GM19372 (cell line): ENCODE measurements around the gene OLFML2A.

Experiments used
- ATAC-seq: cut with Tn5 transposase; IDR thresholded peaks from one replicate; pipeline ENCODE4 v1.9.1; 2021; ENCODE audit warnings: mild to moderate bottlenecking, low read depth, moderate library complexity; ENCODE audit not compliant: unreplicated experiment

Gene OLFML2A

GRCh38 chr9:124849801-124850200, 72.9 kb downstream of the OLFML2A start:
- ATAC-seq = no peak

- ATAC-seq = no peak
These were observed 75.3 kb downstream of the OLFML2A start for GRCh38 chr9:124852121-124852828.

DNA sequence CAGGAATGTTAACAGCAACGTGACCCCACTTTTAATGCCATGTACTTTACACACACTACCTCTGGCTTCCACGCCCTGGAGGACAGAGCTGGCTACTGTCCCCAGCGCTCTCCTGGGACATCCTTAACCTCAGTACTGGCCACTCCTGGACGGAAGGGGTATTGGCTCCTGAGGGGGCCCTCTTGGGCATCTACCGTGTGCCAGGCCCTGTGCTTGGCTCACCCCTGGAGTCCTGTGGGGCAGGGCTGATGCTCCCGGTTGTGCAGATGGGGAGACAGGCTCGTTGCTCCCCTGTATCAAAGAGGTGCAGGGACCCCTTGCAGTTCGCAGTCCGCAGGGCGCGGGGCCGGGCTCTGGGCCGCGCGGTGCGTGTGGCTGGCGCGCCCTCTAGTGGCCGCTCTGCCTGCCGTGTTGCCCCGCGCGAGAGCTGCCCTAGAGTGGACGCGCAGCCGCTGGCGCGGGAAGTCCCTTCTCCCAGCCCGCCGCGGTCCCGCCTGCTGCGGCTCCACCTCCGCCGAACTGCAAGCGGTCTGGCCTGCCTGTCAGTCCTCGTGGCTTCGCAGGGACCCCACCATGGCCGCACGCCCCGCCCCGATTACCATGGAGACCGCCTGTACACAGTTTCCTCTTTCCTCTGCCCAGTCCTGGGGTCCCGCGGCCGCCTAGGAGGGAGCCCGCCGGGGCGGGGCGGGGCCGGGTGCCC, 76.0 kb downstream of the OLFML2A start, which contains the start of gene WDR38:
Gene WDR38 (plus strand): TSS at position 632 of the 703 bp plus-strand sequence. CDS start 72 bp downstream, outside the sequence.
- ATAC-seq = peak; percentile 68

DNA sequence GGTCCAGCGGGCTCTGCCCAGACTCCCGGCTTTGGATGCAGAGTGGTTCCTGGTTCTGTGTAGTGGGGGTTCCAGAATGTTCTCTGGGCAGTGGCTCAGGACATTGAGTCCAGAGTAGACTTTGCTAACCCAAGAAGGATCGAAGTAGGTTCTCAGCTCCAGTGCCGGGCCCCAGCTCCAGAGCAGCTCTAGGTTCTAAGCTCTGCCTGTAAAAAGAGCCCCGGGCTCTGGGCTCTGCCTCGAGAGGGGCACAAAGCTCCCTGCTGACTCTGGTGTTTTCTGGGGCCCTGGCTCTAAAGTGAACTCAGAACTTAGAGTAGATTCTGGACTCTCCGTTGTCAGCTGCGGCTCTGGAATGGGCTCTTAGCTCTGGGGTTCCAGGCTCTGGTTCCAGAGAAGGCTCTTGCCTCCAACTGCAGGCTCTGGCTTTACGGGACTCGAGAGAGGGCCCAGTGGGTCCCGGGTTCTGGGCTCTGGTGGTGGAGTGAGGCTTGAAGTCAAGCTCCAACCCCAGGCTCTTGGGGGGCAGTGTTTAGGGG, 76.7 kb downstream of the OLFML2A start:
- ATAC-seq = no peak

GRCh38 chr9:124854161-124854560, 77.2 kb downstream of the OLFML2A start:
- ATAC-seq = no peak

- ATAC-seq = no peak
These were observed 77.9 kb downstream of the OLFML2A start for GRCh38 chr9:124854822-124855221.

DNA sequence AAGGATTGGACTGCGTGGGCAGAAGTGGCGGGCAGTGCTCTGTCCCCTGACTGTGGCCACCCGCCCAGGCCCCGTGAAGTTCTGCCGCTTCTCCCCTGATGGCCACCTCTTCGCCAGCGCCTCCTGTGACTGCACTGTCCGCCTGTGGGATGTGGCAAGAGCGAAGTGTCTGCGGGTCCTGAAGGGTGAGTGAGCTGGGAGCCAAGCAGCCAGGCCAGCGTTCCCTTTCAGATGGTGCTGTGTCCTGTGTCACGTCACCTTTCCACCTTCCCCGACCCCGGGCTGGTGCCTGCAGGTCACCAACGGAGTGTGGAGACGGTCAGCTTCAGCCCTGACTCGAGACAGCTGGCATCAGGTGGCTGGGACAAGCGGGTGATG, 78.6 kb downstream of the OLFML2A start:
- no peak for ATAC-seq

GRCh38 chr9:124855944-124856765, 79.2 kb downstream of the OLFML2A start:
- no peak for ATAC-seq

DNA sequence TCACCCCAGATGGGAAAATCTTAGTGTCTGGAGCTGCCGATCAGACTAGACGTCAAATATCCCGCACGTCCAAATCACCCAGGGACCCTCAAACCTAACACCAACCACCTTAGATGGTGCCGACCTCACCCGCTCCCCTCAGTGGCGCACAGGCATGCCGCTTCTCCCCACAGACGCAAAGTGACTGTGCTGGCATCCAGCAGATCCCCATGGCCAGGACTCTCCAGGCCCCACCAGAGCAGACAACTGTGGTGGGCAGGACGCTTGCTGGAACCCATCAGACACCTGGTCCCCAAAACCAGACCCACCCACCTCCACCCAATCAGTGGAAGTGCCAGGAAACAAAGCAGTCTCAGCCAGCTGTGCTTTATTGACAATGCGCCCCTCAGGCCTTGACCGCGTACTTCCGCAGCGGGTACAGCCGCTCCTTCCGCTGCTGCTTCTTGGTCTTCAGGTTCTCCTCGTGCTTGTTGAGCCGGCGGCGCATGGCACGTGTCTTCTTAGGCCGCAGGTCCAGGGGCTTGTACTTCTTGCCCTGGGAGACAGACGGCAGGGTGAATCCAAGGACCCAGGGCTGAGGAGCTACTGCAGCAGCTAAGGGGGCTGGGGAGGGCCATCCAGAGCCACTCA, 80.7 kb downstream of the OLFML2A start:
- no peak for ATAC-seq

GRCh38 chr9:124858330-124859046, 81.6 kb downstream of the OLFML2A start:
- no peak for ATAC-seq

- no peak for ATAC-seq
These were observed 83.1 kb downstream of the OLFML2A start for GRCh38 chr9:124859803-124860581.

GRCh38 chr9:124860582-124861341, 83.8 kb downstream of the OLFML2A start:
- no peak for ATAC-seq

DNA sequence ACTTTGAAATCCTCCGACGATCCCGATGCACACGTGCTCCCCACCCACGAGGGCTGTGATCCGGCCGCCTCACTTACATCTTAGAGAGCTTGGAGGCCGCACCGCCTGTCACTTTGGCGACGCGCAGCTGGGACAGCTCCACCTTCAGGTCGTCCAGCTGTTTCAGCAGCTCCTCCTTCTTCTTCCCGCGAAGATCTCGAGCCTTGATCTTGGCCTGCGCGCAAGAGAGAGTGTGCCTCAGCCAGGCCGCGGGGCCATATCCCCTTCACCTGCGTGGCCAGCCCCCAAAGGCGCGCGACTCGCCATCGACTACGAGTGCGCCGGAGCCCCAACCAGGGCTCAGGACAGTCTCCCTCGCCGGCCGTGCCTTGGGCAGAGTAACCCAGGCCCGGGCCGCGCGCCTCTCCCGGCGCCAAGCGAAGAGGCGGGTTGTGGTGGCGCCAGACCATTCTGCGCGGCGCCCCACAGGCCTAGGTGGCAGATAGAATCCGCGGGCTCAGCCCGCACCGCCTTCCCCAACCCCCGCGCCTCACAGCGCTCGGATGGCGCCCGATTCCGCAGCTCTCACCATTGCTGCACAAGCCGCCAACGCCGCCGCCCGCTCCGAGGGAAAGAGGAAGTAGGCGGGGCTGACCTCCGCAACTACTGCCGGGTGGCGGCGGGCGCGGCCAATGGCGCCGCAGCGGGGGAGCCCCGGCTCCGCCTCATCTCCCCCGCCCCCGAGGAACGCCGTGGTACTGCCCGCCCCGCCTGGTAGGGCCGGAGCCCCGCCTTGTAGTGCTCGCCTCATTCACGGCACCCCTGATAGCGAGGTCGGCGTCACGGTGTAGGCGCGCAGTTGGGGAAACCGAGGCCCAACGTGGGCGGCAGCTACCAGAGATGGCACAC, 84.7 kb downstream of the OLFML2A start, which contains the start of the genes ARPC5L and RPL35:
Gene ARPC5L (plus strand): TSS at position 789 of the 888 bp plus-strand sequence. CDS start 7,161 bp downstream, outside the sequence.
Gene RPL35 (minus strand): TSS at position 616 of the 888 bp plus-strand sequence. CDS start 45 bp downstream, at position 571.
- peak; percentile 90 for ATAC-seq

- ATAC-seq = no peak
These were observed 86.5 kb downstream of the OLFML2A start for GRCh38 chr9:124863371-124863871.
